NCI-H1092 (cell line): Measurements from ENCODE around the gene EIF5AL1.
"Not testable (repeated sequence)": the region's sequence is repeated elsewhere in the genome, so short reads cannot be mapped to it uniquely, and the experiment has no call there.

Experiments
- DNase-seq: peaks from one replicate; lab custom pipeline; 2025; lab: John Stamatoyannopoulos, UW

EIF5AL1 gene

DNA sequence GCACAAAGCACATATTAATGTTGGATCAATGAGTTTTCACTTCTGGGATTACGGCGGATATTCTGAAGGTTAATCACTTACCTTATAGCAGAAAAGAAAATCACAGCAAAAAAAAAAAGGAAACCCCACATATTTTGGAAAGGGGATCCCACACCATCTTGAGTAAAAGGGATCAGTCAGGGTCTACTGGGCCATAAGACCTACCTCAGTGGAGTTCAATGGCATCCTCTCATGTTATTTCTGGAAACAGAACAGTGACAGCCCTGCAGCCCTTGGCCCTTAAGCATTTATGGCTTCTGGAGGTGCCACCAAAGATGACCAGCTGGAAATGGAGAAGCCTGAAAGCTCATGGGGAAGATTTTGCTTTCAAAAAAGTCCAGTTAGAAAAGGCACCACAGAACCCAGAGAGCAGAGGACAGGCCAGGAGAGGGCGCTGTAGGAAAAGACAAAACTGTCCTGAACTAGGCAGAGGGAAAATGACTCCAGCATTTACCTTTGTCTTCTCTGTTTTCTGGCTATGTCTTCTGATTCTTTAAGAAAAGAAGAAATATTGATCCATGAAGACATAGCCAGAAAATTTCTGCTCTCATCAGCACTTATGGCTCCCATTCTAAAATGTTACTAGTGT, 2.9 kb upstream of the EIF5AL1 start:
- not testable (repeated sequence) for DNase-seq

DNA sequence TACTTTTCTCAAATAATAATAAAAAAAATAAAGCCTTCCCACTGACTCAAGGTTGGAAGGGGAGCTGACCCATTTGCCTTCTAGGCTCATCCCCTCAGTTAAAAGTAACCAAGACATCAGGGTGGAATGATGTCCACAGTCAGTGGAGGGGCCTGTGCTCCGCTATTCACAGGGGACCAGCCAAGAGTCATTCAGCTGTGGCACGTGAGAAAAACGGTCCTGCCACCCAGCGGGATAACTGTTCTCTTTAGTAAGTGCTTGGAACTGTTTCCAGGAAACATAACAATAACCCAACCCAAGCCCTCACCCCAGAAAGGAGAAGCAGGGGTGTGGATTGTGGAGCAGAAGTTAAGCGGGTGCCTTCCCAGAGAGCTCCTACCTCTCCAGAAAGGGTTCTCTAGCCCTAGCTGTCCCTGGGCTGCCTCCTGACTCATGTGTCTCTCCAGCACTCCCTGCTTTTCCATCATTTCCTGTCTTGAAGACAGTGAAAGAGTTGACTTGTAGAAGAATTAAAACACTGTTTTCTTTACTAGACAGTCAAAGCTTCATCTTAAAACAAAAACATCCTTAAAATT, 2.3 kb upstream of the EIF5AL1 start:
- DNase-seq, result not testable (repeated sequence)

DNA sequence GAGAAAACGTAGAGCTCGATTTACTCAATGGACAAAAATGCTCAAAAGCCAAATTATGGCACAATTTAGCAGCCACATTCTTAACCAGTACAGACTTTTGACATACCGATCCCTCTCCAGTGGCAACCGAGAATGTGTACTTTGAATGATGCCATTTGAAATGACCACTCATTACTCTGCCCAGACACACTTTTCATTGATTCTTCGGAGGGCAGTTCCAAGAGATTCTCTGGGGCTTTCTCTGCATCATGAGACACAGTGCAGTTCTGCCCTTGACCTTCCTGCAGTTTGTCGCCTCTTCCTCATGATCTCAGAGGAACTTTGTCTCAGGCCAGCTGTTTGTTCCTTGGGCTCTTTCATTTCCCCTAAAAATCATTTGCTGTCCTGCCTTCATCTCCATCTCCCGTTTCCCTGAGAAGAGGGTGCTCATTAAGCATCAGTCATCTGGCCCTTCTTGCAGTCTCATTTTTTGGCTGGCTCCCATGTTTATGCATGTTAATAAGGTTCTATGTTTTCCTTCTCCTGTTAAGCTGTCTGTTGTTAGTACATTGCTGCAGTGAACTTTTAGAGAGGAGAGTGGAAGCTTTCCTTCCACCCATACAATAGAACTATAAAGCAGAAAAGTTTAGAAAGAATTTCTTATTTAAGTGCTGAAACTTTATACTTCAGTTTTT, 4.3 kb downstream of the EIF5AL1 start:
- not testable (repeated sequence) for DNase-seq

DNA sequence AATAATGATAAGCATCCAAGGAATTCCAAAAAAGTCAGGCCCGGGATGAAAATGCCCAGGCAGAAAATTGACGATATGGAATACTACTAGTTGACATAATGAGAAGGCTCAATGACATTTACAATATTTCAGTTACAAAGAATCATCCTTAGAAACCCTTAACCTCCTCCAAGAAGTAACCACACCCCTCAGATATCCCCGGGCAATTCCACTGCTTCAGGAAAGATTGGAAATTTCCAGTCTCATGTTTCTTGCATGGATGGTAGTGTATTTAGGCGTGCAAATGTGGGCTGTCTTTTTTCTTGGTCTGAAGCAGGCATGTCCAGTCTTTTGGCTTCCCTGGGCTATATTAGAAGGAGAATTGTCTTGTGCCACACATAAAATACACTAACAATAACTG, 5.2 kb downstream of the EIF5AL1 start:
- not testable (repeated sequence) for DNase-seq

DNA sequence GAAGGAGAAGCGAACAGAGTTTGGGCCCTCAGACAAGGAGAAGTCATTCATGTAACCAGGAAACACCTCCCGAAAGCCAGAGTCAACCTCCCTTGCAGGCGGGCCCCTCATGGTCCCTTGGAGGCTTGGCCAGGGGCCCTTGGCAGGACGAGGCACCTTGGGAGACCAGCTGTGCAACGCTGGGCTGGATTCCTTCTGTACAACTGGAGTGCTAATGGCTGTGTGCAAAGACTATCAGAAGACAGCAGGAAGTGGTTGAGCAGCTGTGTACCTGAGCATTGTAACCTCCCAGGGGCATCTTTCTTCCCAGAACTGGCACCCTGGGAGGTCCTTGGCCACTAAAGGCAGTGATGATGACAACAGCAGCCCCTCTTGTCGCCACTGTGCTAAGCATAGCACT, 9.4 kb downstream of the EIF5AL1 start:
- DNase-seq, result not testable (repeated sequence)

- DNase-seq, result not testable (repeated sequence)
These were observed 10.1 kb downstream of the EIF5AL1 start for GRCh38 chr10:79522464-79522863.

GRCh38 chr10:79523157-79523853, 11.0 kb downstream of the EIF5AL1 start:
- DNase-seq, result not testable (repeated sequence)

DNA sequence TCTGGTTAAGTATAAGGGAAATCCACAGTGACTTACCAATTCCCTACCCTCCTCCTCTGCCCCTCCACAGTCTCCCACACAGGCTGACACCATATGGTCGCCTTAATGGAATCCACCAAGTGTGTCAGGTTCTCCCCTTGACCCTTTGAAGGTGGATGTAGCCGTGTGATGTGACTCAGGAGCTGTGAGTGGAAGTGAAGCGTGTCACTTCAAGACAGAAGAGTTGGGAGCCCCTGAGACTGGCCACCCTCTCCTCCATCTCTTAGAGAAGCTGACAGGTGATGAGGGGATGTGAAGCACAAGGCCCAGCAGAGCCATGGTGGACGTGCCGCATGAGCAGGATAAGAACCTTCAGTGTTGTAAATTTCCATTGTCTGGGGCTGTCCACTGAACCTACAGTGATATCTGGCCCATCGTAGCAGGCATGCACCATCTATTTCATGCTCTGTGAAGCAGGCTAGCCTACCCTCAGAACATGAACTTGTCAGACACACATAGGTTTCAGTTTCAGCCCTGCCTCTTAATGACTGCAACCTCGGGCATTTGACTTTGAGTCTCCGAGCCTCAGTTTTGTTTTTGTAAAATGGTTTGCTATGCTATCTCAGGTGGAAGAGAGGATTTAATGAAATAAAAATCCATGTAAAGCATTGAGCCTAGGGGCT, 12.8 kb downstream of the EIF5AL1 start:
- not testable (repeated sequence) for DNase-seq

GRCh38 chr10:79528261-79528660, 15.9 kb downstream of the EIF5AL1 start:
- DNase-seq, result not testable (repeated sequence)

GRCh38 chr10:79533142-79533902, 21.0 kb downstream of the EIF5AL1 start:
- DNase-seq, result not testable (repeated sequence)

- DNase-seq, result not testable (repeated sequence)
These were observed 21.5 kb downstream of the EIF5AL1 start for GRCh38 chr10:79533903-79534175.

GRCh38 chr10:79538311-79538710, 26.0 kb downstream of the EIF5AL1 start:
- not testable (repeated sequence) for DNase-seq

DNA sequence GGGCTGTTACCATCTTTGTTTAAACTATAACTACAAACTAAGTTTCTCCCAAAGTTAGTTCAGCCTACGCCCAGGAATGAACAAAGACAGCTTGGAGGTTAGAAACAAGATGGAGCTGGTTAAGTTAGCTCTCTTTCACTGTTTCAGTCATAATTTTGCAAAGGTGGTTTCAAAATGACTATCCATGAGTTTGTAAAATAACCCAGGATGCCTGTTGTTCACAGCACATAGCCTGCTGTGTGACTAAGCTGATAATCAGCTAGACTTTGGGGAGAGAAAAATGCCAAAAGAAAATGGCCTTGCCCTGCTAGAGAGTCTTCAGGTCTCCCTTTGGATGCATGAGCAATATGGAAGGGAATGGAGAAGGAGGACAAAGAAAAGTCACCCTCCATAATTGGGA, 28.6 kb downstream of the EIF5AL1 start:
- DNase-seq, result not testable (repeated sequence)

DNA sequence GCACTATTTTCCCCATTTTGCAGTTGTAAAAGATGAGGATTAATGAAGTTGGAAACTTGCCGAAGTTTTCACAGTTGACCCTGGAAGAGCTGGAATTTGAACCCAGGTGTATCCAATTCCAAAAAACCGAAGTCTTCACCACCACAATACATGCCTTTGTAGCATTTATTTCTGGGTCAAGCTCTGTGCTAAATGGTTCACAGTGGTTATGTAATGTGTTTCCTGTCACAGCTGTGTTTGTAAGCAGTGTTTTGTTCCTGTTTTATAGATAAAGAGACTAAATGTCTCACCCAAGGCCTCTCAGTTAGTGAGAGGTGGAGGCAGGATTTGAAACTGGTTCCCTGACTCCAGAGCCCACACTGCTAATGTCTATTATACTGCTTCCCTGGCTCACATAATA, 30.3 kb downstream of the EIF5AL1 start:
- no peak for DNase-seq

GRCh38 chr10:79544408-79544807, 32.1 kb downstream of the EIF5AL1 start:
- not testable (repeated sequence) for DNase-seq

- DNase-seq, result not testable (repeated sequence)
These were observed 32.8 kb downstream of the EIF5AL1 start for GRCh38 chr10:79544926-79545659.

DNA sequence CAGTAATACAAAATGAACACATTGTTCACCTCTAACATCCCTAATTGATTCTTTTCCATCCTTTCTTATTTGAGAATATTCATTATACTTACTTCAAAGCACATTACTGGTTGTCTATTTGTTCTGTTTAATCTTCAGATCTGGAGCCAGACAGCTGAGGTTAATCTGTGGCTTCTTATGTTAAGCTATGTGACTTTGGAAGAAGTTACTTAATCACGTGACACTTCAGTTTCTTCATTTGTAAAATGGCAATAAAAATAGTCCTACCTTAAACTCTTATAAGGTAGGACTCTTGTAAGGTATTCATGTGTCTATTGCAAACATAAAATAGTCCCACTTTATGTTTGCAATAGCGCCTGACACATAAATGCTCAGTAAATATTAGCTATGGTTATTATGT, 34.8 kb downstream of the EIF5AL1 start:
- not testable (repeated sequence) for DNase-seq

- no peak for DNase-seq
These were observed 35.6 kb downstream of the EIF5AL1 start for GRCh38 chr10:79547973-79548372.

DNA sequence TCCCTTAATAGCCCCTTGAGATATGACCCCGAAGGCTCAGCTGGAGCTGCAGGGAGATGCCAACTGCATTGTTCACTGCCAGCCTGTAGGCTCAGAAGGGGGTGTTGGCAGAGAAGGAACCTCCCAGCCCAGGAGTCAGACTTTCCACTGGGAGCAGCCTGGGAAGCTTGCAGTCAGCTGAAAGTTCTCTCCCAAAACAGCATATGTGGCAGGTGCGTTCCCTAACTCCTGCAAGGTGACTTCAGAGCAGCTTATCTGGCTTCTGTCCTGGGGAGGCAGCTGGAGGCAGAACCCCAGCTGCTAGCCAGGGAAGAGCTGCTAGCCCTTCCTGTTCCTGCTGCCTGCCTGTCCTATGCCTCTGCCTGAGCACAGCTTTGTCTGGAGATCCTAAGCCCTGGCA, 39.8 kb downstream of the EIF5AL1 start:
- DNase-seq, result no peak

DNA sequence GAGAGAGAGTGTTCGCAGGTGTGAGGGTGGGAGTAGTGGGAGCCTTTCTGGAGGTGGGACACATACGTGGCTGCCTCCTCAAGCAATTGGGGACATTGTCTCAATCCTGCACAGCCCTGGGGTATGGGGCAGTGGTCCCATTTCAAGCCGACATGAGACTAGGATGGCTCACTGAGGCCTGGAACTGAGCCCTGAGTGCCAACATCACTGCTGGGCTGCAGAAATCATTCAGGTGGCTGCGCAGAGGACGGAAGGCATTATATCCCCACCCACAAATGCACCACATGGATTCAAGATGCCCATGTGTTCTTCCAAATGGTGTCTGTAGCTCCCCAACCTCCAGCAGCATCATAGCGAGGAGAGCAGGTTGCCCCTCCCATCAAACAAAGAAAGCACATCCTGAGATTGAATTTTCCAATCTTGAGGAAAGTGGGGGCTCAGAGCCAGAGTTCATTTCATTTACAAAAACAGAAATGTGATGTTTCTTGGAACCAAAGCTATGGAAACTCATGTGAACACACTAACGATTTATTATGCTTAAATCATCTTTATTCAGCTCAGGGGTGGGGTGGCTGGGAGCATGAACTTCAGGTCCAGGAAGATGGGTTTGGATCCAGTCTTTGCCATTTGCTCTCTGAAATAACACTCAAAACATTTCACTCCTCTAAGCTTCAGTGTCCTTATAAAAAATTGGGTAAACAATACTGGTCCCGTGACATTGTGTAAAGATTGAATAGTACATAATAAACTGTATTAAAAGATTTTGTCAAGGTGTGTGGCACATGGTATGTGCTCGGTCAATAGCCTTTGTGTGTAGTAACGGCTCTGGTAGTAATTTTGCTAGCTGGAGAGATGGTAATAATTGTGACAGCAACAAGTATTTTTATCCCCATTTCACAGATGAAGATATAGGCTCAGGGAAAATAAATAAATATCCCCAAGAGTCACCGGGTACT, 43.3 kb downstream of the EIF5AL1 start:
- DNase-seq, result no peak
